Activated naive CD4-positive, alpha-beta T cell treated with anti-CD3 and anti-CD28 coated beads, Interleukin-2, amount 50 U/mL, for 72 hours (primary cell): Measurements from ENCODE around the gene TNFSF10. TPM values are rescaled to one million over a fixed set of nuclear protein-coding genes. Genes with fewer than 3 reads are reported as not detected.
"Not testable (repeated sequence)": the region's sequence is repeated elsewhere in the genome, so short reads cannot be mapped to it uniquely, and the experiment has no call there.

Source experiments
- ATAC-seq, 2 donors: fragments of 150-1000 bp; cut with Tn5 transposase; 2 replicates each; pipeline ENCODE4 v1.10.0; 2021; ENCODE audit warnings: mild to moderate bottlenecking in 2 of 2, moderate library complexity in 2 of 2
- DNase-seq, 2 donors: peaks; one replicate each; pipeline ENCODE4 v3.0.0; 2021 to 2022; ENCODE audit warnings: low spot score in 2 of 2
- H3K27ac Mint-ChIP-seq, 2 donors: one replicate each; pipeline ENCODE4 v1.8.0; 2022; ENCODE audit warnings: mild to moderate bottlenecking in 2 of 2, mixed read lengths in 2 of 2
- H3K36me3 Mint-ChIP-seq, 2 donors: one replicate each; pipeline ENCODE4 v1.8.0; 2022; ENCODE audit warnings: mixed read lengths in 2 of 2
- H3K9me3 Mint-ChIP-seq, 2 donors: one replicate each; pipeline ENCODE4 v1.8.0; 2022; ENCODE audit warnings: mixed read lengths in 2 of 2
- total RNA-seq, 2 donors: library from RNA; stranded (reverse); gene quantifications; one replicate each; pipeline ENCODE4 v1.2.3, GENCODE V29; 2022

The TNFSF10 gene
- total RNA-seq, 2 donors from 2014 or later, result 32.7 to 99.9 TPM

DNA sequence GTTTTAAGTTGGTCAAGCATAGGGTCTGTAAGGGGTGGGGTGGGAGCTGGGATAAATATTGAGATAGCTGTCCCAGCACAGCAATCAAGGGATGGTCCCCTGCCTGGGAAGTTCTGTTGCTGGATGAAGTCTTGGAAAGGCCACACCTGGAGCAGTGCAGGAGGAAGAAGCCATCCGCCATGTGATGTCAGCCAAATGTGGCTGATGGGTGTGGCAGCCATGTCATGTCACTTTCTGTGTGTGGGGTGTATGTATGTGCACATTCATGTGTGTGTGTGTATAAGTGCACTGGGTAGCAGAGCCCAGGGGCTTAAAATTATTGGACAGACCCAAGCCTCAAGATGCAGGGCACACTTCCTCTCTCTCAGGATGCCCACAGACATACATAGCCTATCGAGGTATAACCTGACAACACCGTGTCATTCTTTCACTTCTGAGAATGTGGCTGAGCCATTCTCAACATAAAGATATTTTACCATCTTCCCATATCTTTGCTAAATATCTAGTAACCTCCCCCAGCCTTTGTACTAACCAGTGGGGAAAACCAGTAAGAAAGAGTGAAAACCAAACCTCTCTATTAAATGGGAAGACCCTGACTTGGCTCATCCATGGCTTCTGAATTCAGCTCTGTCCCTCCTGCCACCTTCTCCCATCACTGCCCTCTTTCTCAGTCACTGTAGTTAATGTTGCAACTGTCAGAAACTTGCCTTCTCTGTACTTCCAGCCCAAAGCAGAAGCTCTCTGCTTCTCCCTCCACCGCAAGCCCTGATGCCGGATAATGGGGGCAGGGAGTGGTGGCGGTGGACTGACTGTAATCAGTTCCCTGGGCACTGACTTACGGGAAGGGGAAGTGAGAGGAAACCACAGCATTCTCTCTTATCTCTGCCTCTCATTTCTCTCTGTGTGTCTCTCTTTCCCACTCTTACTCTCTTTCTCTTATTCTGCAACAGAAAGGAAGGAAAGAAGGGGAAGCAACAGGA lies 11.2 kb downstream of the TNFSF10 start:
- Mint-ChIP-seq H3K9me3 (peaks cover 0 to 14% of the 10 kb centered on the region in 2 donors), H3K36me3 (peaks cover 49 to 97% of the 10 kb centered on the region in 2 donors), H3K27ac (peak overlapping the region; percentile 89 to 91)
- peak; percentile 77 to 79 for ATAC-seq
- DNase-seq, result peak; percentile 63 to 80

GRCh38 chr3:172506094-172506493 lies 17.1 kb downstream of the TNFSF10 start:
- Mint-ChIP-seq H3K27ac (peak overlapping the region in 1 of 2 donors; percentile 12), H3K9me3 (peaks cover 0 to 10% of the 10 kb centered on the region in 2 donors), H3K36me3 (peaks cover 35 to 76% of the 10 kb centered on the region in 2 donors)
- peak in 1 of 2 donors; percentile 26 for ATAC-seq
- no peak for DNase-seq

- no peak overlapping the region for H3K27ac Mint-ChIP-seq
- H3K36me3 Mint-ChIP-seq, result peaks cover 10 to 30% of the 10 kb centered on the region in 2 donors
- ATAC-seq (no peak), DNase-seq (no peak)
- no peaks in the 10 kb centered on the region for H3K9me3 Mint-ChIP-seq
Measured at GRCh38 chr3:172501540-172501939, 21.7 kb downstream of the TNFSF10 start.

GRCh38 chr3:172490198-172490669 lies 33.0 kb downstream of the TNFSF10 start:
- peak in 1 of 2 donors; percentile 79 for DNase-seq
- H3K27ac Mint-ChIP-seq, result peak overlapping the region; percentile 70
- not testable (repeated sequence) for H3K9me3 Mint-ChIP-seq, H3K36me3 Mint-ChIP-seq
- peak; percentile 70 to 73 for ATAC-seq

DNA sequence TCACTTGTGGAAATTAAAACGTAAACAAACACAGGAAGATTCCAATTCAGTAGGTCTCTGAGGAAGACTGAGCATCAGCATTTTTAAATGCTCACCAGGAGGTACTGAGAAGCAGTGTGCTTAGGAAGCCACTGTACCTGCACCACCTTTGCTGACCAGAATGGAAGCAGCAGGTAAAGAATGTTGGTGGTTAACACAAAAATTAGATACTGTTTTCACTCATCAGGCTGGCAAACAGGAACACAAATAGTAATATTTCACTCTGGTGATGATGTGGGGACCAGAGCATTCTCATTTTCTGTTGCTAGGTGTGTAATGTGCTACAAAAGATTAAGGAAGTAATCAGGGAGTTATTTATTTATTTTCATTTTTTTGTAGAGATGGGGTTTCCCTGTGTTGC lies 45.1 kb downstream of the TNFSF10 start:
- DNase-seq (no peak), ATAC-seq (peak in 1 of 2 donors; percentile 84)
- Mint-ChIP-seq H3K36me3 (peaks cover 0 to 5% of the 10 kb centered on the region in 2 donors), H3K27ac (no peak overlapping the region), H3K9me3 (no peaks in the 10 kb centered on the region)

GRCh38 chr3:172476347-172476746 lies 46.9 kb downstream of the TNFSF10 start:
- H3K9me3 Mint-ChIP-seq, result peaks cover 0 to 5% of the 10 kb centered on the region in 2 donors
- DNase-seq, result no peak
- ATAC-seq, result no peak
- H3K36me3 Mint-ChIP-seq, result peaks cover 0 to 5% of the 10 kb centered on the region in 2 donors
- peak overlapping the region in 1 of 2 donors; percentile 65 for H3K27ac Mint-ChIP-seq

GRCh38 chr3:172475703-172476102 lies 47.5 kb downstream of the TNFSF10 start:
- no peak for DNase-seq
- H3K9me3 Mint-ChIP-seq, result peaks cover 0 to 5% of the 10 kb centered on the region in 2 donors
- no peak overlapping the region for H3K27ac Mint-ChIP-seq

DNA sequence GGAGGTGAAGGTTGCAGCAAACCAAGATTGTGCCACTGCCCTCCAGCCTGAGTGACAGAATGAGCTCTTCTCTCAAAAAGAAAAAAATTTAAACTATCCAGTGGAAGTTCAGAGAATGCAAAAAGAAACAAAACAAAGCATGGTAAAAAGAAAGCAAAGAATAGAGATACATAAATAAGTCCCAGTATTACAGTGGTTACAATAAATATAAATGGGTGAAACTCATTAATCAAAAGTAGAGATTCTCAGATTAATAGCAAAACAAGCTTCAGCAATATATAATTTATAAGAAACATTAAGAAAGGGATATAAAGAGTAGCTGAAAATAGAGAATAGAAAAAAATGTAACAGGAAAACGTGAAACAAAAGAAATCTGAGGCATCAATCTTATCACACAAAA lies 51.3 kb downstream of the TNFSF10 start:
- ATAC-seq, result no peak
- peaks cover 0 to 8% of the 10 kb centered on the region in 2 donors for H3K9me3 Mint-ChIP-seq
- peaks cover 0 to under 1% of the 10 kb centered on the region in 2 donors for H3K36me3 Mint-ChIP-seq
- DNase-seq, result no peak
- H3K27ac Mint-ChIP-seq, result no peak overlapping the region

More at GRCh38 chr3:172475703-172476102, 47.5 kb downstream of the TNFSF10 start:
- H3K36me3 Mint-ChIP-seq, result peaks cover 0 to 5% of the 10 kb centered on the region in 2 donors
- ATAC-seq, result no peak

- H3K27ac Mint-ChIP-seq, result no peak overlapping the region
- ATAC-seq (no peak), DNase-seq (no peak)
- peaks cover 0 to 11% of the 10 kb centered on the region in 2 donors for H3K9me3 Mint-ChIP-seq
- H3K36me3 Mint-ChIP-seq, result no peaks in the 10 kb centered on the region
Measured at GRCh38 chr3:172470588-172470987, 52.6 kb downstream of the TNFSF10 start.

DNA sequence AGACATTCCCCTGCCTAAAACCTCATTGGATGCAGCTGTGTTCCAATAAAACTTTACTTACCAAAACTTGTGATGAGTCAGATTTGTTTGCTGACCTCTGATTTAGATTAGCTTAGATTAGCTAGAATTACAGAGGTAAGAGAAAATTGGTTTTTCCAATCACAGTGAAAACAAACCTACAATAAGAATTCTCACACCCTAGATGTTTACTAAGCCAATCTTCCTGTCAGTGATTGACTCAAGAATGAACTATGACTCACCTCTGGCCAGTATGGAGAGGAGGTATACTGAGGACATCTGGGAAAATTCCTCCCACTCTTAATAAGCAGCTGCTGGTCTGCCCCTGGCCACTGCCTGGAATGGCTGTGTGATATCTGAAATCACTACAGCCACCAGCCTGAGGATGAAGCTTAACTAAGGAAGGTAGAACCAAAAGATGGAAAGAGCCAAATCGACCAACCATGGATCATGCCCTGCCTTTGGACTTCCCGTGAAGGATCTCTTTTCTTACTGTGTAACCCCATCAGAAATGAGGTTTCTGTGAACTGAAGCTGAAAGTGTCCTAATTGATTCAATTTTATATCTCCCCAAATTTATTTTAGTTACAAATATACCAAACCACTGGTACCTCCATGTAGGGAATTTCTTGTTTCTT lies 55.9 kb downstream of the TNFSF10 start:
- DNase-seq (no peak), ATAC-seq (peak in 1 of 2 donors; percentile 54)
- Mint-ChIP-seq H3K36me3 (no peaks in the 10 kb centered on the region), H3K27ac (no peak overlapping the region), H3K9me3 (peaks cover 0 to 15% of the 10 kb centered on the region in 2 donors)

GRCh38 chr3:172466553-172467130 lies 56.6 kb downstream of the TNFSF10 start:
- DNase-seq, result no peak
- Mint-ChIP-seq H3K36me3 (no peaks in the 10 kb centered on the region), H3K27ac (no peak overlapping the region), H3K9me3 (peaks cover 0 to 11% of the 10 kb centered on the region in 2 donors)
- ATAC-seq, result no peak

DNA sequence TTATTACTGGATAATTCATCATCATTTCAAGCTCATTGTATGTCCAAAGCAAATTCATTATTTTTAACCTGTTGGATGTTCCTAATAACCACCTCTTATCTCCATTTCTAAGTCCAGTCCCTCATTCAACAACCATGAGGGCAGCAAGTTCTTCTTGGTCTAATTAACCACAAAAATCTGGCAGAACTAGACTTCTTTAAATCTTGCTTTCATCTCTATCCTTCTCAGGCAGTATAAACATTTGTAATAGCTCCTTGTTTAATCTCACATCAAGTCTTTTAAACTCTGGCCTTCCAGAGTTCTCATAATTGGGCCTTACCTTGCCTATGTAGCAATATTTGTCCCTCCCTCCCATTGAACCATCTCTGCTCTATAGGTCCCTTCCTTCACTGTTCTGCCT lies 57.9 kb downstream of the TNFSF10 start:
- Mint-ChIP-seq H3K36me3 (no peaks in the 10 kb centered on the region), H3K9me3 (peaks cover 0 to 10% of the 10 kb centered on the region in 2 donors), H3K27ac (no peak overlapping the region)
- DNase-seq (no peak), ATAC-seq (no peak)

DNA sequence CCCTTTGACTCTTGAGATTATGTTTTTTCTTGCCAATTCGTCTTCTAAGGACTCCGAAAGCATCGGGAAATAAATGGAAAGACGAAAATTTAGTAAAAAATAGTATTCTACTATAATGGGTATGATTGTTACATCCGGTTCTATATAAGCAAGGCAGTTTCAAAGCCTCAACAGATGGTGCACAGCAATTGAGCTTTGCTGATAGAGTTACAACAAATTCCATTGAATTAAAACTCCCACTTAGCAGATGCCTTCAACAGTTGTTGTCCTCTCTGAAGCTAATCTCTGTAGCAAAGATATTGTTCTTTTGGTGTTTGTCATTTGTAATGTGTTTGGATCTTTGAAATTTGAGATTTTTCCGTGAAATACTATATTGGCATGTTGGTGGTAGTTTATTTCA lies 58.9 kb downstream of the TNFSF10 start:
- H3K9me3 Mint-ChIP-seq, result peaks cover 0 to 10% of the 10 kb centered on the region in 2 donors
- no peak overlapping the region for H3K27ac Mint-ChIP-seq
- H3K36me3 Mint-ChIP-seq, result no peaks in the 10 kb centered on the region
- ATAC-seq, result no peak
- no peak for DNase-seq

DNA sequence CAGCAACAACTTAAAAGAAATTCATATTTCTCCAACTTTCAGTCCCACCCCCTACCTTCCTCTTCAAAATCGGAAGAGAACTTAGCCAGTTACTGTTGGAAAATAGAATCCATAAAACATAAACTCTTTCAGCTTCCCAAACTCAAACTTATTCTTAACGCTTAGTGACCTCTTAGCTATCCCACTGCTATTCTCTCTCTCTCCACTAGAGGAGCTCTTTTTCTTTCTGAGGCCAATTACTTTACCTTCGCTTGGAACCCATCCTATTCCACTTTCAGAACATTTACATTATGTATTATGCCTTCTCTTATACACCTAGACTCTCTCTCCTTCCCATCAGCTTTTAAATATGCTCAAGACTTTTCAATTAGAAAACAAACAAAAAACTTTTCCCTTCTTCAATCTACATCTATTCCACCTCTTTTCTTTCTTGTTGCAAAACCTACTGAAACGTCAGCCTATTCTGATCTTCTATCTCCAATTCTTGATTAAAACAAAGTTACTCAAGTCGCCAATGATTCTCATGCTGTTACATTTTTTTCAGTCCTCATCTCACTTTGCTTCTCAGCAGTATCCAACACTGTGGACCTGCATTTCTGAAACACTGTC lies 61.6 kb downstream of the TNFSF10 start:
- H3K27ac Mint-ChIP-seq, result no peak overlapping the region
- DNase-seq, result no peak
- peak in 1 of 2 donors; percentile 35 for ATAC-seq
- H3K36me3 Mint-ChIP-seq, result no peaks in the 10 kb centered on the region
- H3K9me3 Mint-ChIP-seq, result peaks cover 0 to 5% of the 10 kb centered on the region in 2 donors

DNA sequence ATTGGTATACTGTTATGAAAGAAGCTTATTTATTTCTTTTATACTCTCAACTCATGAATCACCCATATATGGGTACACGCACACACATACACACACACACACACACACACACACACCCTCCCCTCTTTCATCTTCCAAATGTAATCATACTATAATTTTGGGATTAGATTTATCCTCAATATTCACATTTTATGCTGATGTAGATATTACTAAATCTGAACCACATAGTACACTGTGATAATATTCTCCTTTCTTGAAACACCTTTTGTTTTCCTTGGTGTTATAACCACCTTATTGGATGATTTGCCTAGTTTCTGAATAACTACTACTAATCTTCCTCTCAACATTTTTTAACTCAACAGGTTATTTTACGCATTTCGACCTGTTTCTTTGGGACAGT lies 66.8 kb downstream of the TNFSF10 start:
- Mint-ChIP-seq H3K27ac (no peak overlapping the region), H3K9me3 (no peaks in the 10 kb centered on the region), H3K36me3 (no peaks in the 10 kb centered on the region)
- no peak for DNase-seq
- no peak for ATAC-seq
